ENCODE data around the gene EFR3B.

The EFR3B gene

GRCh38 chr2:25197336-25198208 lies 155.7 kb downstream of the EFR3B start:
- no peak for DNase-seq

- DNase-seq, result no peak
Measured at GRCh38 chr2:25198209-25198525, 156.3 kb downstream of the EFR3B start.

- DNase-seq, result no peak
Measured at GRCh38 chr2:25198576-25198975, 156.7 kb downstream of the EFR3B start.

DNA sequence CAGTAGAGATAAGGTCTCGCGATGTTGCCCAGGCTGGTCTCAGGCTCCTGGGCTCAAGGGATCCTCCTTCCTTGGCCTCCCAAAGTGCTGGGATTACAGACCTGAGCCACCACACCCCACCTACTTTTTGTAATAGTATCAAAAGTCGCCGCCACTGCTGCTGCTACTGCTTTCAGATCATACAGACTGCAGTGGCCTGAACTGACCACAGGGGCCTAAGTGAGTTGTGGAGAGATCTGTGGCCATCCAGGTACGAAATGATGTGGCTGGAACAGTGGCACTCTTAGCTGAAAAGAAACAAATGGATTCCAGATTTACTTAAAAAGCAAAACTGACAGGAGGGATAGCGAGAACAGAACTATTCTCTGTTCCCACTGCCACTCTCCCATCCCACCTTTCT lies 159.4 kb downstream of the EFR3B start:
- no peak for DNase-seq

GRCh38 chr2:25201794-25202193 lies 159.9 kb downstream of the EFR3B start:
- no peak for DNase-seq

GRCh38 chr2:25202275-25202674 lies 160.4 kb downstream of the EFR3B start:
- DNase-seq, result no peak

- DNase-seq, result no peak
Measured at GRCh38 chr2:25204190-25204838, 162.4 kb downstream of the EFR3B start.

GRCh38 chr2:25207078-25207545 lies 165.2 kb downstream of the EFR3B start:
- no peak for DNase-seq

All from AML-193 (cell line).